SHP77 (cell line): Measurements from ENCODE around the gene ETV6.

Experiments
- DNase-seq, 2 experiments: peaks; one replicate each; lab custom pipeline; 2025; lab: John Stamatoyannopoulos, UW

Gene ETV6

GRCh38 chr12:11922361-11922760 is 272.9 kb downstream of the ETV6 start:
- no peak for DNase-seq

- no peak for DNase-seq
Measured at GRCh38 chr12:11923067-11923466, 273.6 kb downstream of the ETV6 start.

- DNase-seq: no peak
Measured at GRCh38 chr12:11927286-11927935, 277.9 kb downstream of the ETV6 start.

GRCh38 chr12:11929714-11930113 is 280.2 kb downstream of the ETV6 start:
- no peak for DNase-seq

DNA sequence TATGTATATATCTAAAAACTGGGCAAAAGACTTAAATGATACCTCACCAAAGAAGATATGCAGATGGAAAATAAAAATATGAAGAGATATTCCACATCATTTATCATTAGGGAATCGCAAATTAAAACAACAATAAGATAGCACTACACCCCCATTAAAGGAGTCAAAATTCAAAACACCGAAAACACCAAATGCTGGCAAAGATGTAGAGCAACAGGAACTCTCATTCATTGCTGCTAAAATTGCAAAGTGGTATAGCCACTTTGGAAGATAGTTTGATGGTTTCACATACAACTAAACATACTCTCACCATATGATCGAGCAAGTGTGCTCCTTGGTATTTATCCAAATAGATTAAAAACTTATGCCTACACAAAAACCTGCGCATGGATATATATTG is 289.7 kb downstream of the ETV6 start:
- no peak for DNase-seq

DNA sequence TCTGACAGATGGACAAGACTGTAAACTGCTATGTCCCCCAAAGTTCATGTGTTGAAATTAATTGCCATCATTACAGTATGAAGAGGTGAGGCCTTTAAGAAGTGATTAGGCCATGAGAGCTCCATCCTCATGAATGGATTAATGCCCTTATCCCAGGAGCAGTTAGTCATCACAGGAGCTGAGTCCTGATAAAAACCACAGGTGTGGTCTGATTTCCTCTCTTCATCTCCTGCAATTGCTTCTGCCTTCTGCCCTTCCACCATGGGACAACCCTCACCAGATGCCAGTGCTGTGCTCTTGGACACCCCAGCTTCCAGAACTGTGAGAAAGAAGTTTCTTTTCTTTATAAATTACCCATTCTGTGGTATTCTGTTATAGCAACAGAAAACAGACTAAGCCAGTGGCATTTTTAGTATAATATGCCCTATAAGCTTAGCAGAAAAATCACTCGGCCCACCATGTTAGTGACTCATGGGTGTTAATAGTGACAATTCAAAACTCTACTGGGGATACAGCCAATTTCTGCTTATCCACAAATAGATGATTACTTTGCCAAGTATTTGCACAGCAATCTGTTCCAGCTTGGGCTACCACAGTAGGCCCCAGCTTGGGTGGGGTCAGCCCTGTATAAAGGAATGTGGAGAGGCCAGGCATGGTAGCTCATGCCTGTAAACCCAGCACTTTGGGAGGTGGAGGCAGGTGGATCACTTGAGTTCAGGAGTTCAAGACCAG is 292.3 kb downstream of the ETV6 start:
- DNase-seq: no peak

GRCh38 chr12:11943919-11944700 is 294.6 kb downstream of the ETV6 start:
- peak in 1 of 2 experiments; percentile 5 for DNase-seq
